H1 (cell line): ENCODE results near the gene CHAC2. TPM values are rescaled to one million over a fixed set of nuclear protein-coding genes. Genes with fewer than 3 reads are reported as not detected.

Experiments
- ATF3 ChIP-seq: IDR thresholded peaks from 2 replicates; pipeline ENCODE4 v1.6.1; 2011; ENCODE audit warnings: low read depth, mild to moderate bottlenecking, low read length; ENCODE audit not compliant: insufficient read depth
- BACH1 ChIP-seq: IDR thresholded peaks from 2 replicates; pipeline ENCODE4 v1.6.1; 2012; ENCODE audit warnings: low read length, improper control_type of control experiment
- BRCA1 ChIP-seq: IDR thresholded peaks from 2 replicates; pipeline ENCODE4 v1.6.1; 2012; ENCODE audit warnings: low read depth, low read length, improper control_type of control experiment
- CBX5 ChIP-seq: fragments of 300-800, 300-1000 bp; sonication (generic); IDR thresholded peaks from 2 replicates; pipeline ENCODE4 v1.7.1; 2016; ENCODE audit warnings: antibody characterized with exemption, low read length, low read depth
- CEBPB ChIP-seq: IDR thresholded peaks from 2 replicates; pipeline ENCODE4 v1.6.1; 2012; ENCODE audit warnings: low read depth, low read length
- CHD2 ChIP-seq: IDR thresholded peaks from 2 replicates; pipeline ENCODE4 v1.6.1; 2012; ENCODE audit warnings: low read length, improper control_type of control experiment
- CREB1 ChIP-seq: IDR thresholded peaks from 2 replicates; pipeline ENCODE4 v1.6.1; 2012; ENCODE audit warnings: inconsistent platforms
- CTBP2 ChIP-seq: IDR thresholded peaks from 2 replicates; pipeline ENCODE4 v1.7.0; 2011; ENCODE audit warnings: borderline replicate concordance, mild to moderate bottlenecking, moderate library complexity, mixed read lengths, low read length; ENCODE audit not compliant: insufficient read depth, insufficient read length
- E2F6 ChIP-seq: IDR thresholded peaks from 2 replicates; pipeline ENCODE4 v1.6.1; 2012; ENCODE audit warnings: inconsistent platforms
- EGR1 ChIP-seq: IDR thresholded peaks from 2 replicates; pipeline ENCODE4 v1.6.1; 2011; ENCODE audit warnings: low read depth, low read length, borderline replicate concordance
- FOSL1 ChIP-seq: IDR thresholded peaks from 2 replicates; pipeline ENCODE4 v1.6.1; 2011; ENCODE audit warnings: mild to moderate bottlenecking, low read depth, low read length, moderate library complexity; ENCODE audit not compliant: insufficient read depth
- GABPA ChIP-seq: IDR thresholded peaks from 2 replicates; pipeline ENCODE4 v1.6.1; 2011; ENCODE audit warnings: mild to moderate bottlenecking, low read length, moderate library complexity, borderline replicate concordance; ENCODE audit not compliant: insufficient read depth
- HDAC2 ChIP-seq, 2 experiments: fragments of 300-600 bp in 1 of 2; sonication (generic) in 1 of 2; IDR thresholded peaks; 2 replicates each; pipeline ENCODE4 v1.6.1; 2011 to 2012; ENCODE audit warnings: low read depth in 2 of 2, low read length in 2 of 2, mild to moderate bottlenecking in 2 of 2, moderate library complexity in 2 of 2, borderline replicate concordance in 1 of 2, inconsistent platforms in 1 of 2
- NANOG ChIP-seq: IDR thresholded peaks from 2 replicates; pipeline ENCODE4 v1.6.1; 2011; ENCODE audit warnings: low read length, low read depth, mild to moderate bottlenecking, inconsistent platforms; ENCODE audit not compliant: insufficient read depth, poor library complexity, severe bottlenecking
- PHF8 ChIP-seq: fragments of 200-600 bp; sonication (generic); conservative IDR thresholded peaks from 2 replicates; pipeline ENCODE4 v1.7.1; 2012; ENCODE audit warnings: low read depth, mild to moderate bottlenecking, inconsistent platforms, low read length, moderate library complexity
- RXRA ChIP-seq: IDR thresholded peaks from 2 replicates; pipeline ENCODE4 v1.6.1; 2011; ENCODE audit warnings: low read depth, mild to moderate bottlenecking, low read length, moderate library complexity; ENCODE audit not compliant: insufficient read depth
- SAP30 ChIP-seq: fragments of 300-600 bp; sonication (generic); IDR thresholded peaks from 2 replicates; pipeline ENCODE4 v1.7.1; 2012; ENCODE audit warnings: low read length, moderate library complexity, mild to moderate bottlenecking, inconsistent platforms; ENCODE audit not compliant: insufficient read depth, insufficient replicate concordance
- SIN3A ChIP-seq, 2 experiments: IDR thresholded peaks in 1 of 2; conservative IDR thresholded peaks in 1 of 2; 2 replicates each; pipeline ENCODE4 v1.6.1; 2011 to 2012; ENCODE audit warnings: low read length in 2 of 2, improper control_type of control experiment in 1 of 2, low read depth in 1 of 2, mild to moderate bottlenecking in 1 of 2
- SIX5 ChIP-seq: IDR thresholded peaks from 2 replicates; pipeline ENCODE4 v1.6.1; 2011; ENCODE audit warnings: mild to moderate bottlenecking, low read depth, low read length
- SUZ12 ChIP-seq: fragments of 200-600 bp; sonication (generic); IDR thresholded peaks from 2 replicates; pipeline ENCODE4 v1.6.1; 2012; ENCODE audit warnings: mild to moderate bottlenecking, inconsistent platforms, low read length, moderate library complexity, mixed read lengths
- TCF12 ChIP-seq: IDR thresholded peaks from 2 replicates; pipeline ENCODE4 v1.6.1; 2011; ENCODE audit warnings: low read depth, mild to moderate bottlenecking, low read length
- polyA plus RNA-seq, 7 experiments: library from polyadenylated mRNA; depleted of rRNA in 3 of 7; stranded (reverse) in 5 of 7; unstranded in 2 of 7; fragments of >200 nt in 5 of 7; fragments of 200-250 nt in 2 of 7; gene quantifications; 1 replicate in 5 of 7; 2 replicates in 1 of 7; 4 replicates in 1 of 7; pipeline versions ENCODE4 v1.2.1 to v1.2.3, GENCODE V29; 2011 to 2013; ENCODE audit warnings: missing spikeins in 2 of 7, mixed read lengths in 2 of 7
- total RNA-seq: library from RNA; stranded (reverse); fragmentation: NEBNext Ultra II Directional; extraction: Animal tissue kit (Norgen Biotek cat#: 25700); gene quantifications from 2 replicates; pipeline ENCODE4 v1.2.1, GENCODE V29; 2021

Gene CHAC2
- total and polyA plus RNA-seq, 2 of the 8 experiments (the other 6 are each of a cell fraction or from before 2014, with no cell fraction given) = 5.4 to 11.2 TPM

GRCh38 chr2:53786705-53787613 lies 19.4 kb downstream of the CHAC2 start, which contains the start of the genes ASB3 and ERLEC1 (continued):
- TF ChIP-seq HDAC2 (IDR thresholded peaks at IDR 0.05; ENCODE audit: borderline replicate concordance in 1 of 2, low read depth in 2 of 2, low read length in 2 of 2) (peak in 1 of 2 experiments; percentile 54; a peak in 1 of 4 replicates), PHF8 (peak; percentile 90), CEBPB (no peak), EGR1 (peak; percentile 23; the same call in 1 of the 2 replicates), BRCA1 (no peak), NANOG (no peak), CHD2 (peak; percentile 53), ATF3 (no peak), E2F6 (no peak), SIX5 (no peak), SUZ12 (no peak), TCF12 (0 out of 2 replicates have a peak, but pooled peaks have one; percentile 10), BACH1 (no peak), GABPA (peak; percentile 88), RXRA (no peak), CBX5 (no peak), CREB1 (peak; percentile 78), CTBP2 (no peak), SIN3A (conservative IDR thresholded peaks at IDR 0.05 in 1 of 2, IDR thresholded peaks at IDR 0.05 in 1 of 2; ENCODE audit: low read depth in 1 of 2, low read length in 2 of 2) (peak; percentile 52 to 84; a peak in 3 of 4 replicates), FOSL1 (no peak), SAP30 (peak; percentile 45)
